Spleen (tissue), 11 donors: Measurements from ENCODE around the gene TRMT2A. TPM values are rescaled to one million over a fixed set of nuclear protein-coding genes. Genes with fewer than 3 reads are reported as not detected.
A peak's percentile ranks its signal among the peaks of the same experiment; 100 is the strongest.

Source experiments
- DNase-seq: peaks from one replicate; pipeline ENCODE4 v3.0.0-alpha.2; 2020
- H3K27ac ChIP-seq, 8 donors: fragments of 200-600 bp; sonication (generic) in 7 of 8; 1 replicate in 4 of 8; 2 replicates in 4 of 8; pipeline versions ENCODE4 v1.5.0 to v1.8.0; 2016 to 2021; ENCODE audit warnings: inconsistent platforms in 4 of 8, mild to moderate bottlenecking in 4 of 8, moderate library complexity in 1 of 8
- H3K27me3 ChIP-seq, 7 donors: fragments of 200-600 bp; sonication (generic) in 6 of 7; replicated peaks in 1 of 7; 1 replicate in 4 of 7; 2 replicates in 3 of 7; pipeline versions ENCODE4 v1.5.0 to v1.8.0; 2016 to 2021; ENCODE audit warnings: inconsistent platforms in 3 of 7, mild to moderate bottlenecking in 1 of 7
- H3K36me3 ChIP-seq, 6 donors: fragments of 200-600 bp; sonication (generic) in 5 of 6; 1 replicate in 4 of 6; 2 replicates in 2 of 6; pipeline versions ENCODE4 v1.5.0 to v1.8.0; 2016 to 2021; ENCODE audit warnings: inconsistent platforms in 2 of 6
- H3K4me1 ChIP-seq, 6 donors: fragments of 200-600 bp; sonication (generic) in 5 of 6; 1 replicate in 3 of 6; 2 replicates in 3 of 6; pipeline versions ENCODE4 v1.5.0 to v1.8.0; 2016 to 2021; ENCODE audit warnings: inconsistent platforms in 3 of 6
- H3K4me3 ChIP-seq, 8 donors: fragments of 200-600 bp; sonication (generic) in 7 of 8; 1 replicate in 4 of 8; 2 replicates in 4 of 8; pipeline versions ENCODE4 v1.5.0 to v1.8.0; 2016 to 2021; ENCODE audit warnings: inconsistent platforms in 4 of 8, mild to moderate bottlenecking in 4 of 8, moderate library complexity in 2 of 8
- H3K9me3 ChIP-seq, 8 donors: fragments of 200-600 bp; sonication (generic) in 7 of 8; 1 replicate in 4 of 8; 2 replicates in 4 of 8; pipeline versions ENCODE4 v1.5.0 to v1.8.0; 2016 to 2021; ENCODE audit warnings: inconsistent platforms in 4 of 8
- POLR2A ChIP-seq, 3 donors: fragments of 450-650 bp; IDR thresholded peaks; one replicate each; pipeline ENCODE4 v1.5.1; 2017; ENCODE audit warnings: antibody characterized with exemption in 3 of 3, mild to moderate bottlenecking in 1 of 3
- POLR2AphosphoS5 ChIP-seq, 3 donors: sonication (generic); formaldehyde crosslinking; IDR thresholded peaks; one replicate each; pipeline ENCODE4 v1.5.1; 2017; ENCODE audit warnings: antibody characterized with exemption in 3 of 3
- WGBS, 5 donors: extraction: QIAGEN DNeasy Blood & Tissue Kit in 3 of 5; methylation state at CpG; one replicate each; pipeline versions ENCODE4 v1.1.5 to v1.1.7; 2013 to 2018; 5-methylcytosine and 5-hydroxymethylcytosine counted together
- intact Hi-C: fragments of 100-400 bp; cut with DNase I; formaldehyde crosslinking; loops from one replicate; pipeline ENCODE4 v1.15.0; 2023; ENCODE audit warnings: low total_unique reads
- polyA plus RNA-seq, 3 donors: library from polyadenylated mRNA; stranded (reverse); fragments of 200-250 nt; gene quantifications; one replicate each; pipeline ENCODE4 v1.2.1, GENCODE V29; 2013
- total RNA-seq, 7 donors: library from RNA; depleted of rRNA in 3 of 7; stranded (reverse); fragments of >200 nt in 3 of 7; fragmentation: NEBNext Ultra II Directional in 4 of 7; extraction: Animal tissue kit (Norgen Biotek cat#: 25700) in 4 of 7; gene quantifications; one replicate each; pipeline versions ENCODE4 v1.1.0 to v1.2.1, GENCODE V29; 2016 to 2021
- TF ChIP-seq, protein P1 (sequence below), 11 experiments: fragments of 200-600 bp in 7 of 11; fragments of 450-650 bp in 4 of 11; sonication (generic) in 4 of 11; IDR thresholded peaks in 8 of 11; conservative IDR thresholded peaks in 3 of 11; 1 replicate in 7 of 11; 2 replicates in 4 of 11; pipeline versions ENCODE4 v1.4.0 to v1.8.0; 2016 to 2021; ENCODE audit warnings: antibody characterized with exemption in 11 of 11, inconsistent platforms in 4 of 11, mild to moderate bottlenecking in 1 of 11
- donor health status: healthy with polysubstance abuse.
- donor health status: DM: no; HTN: no; CAD: no; lungs with moderate emphysema.
- donor health status: DM: no; HTN: no; CAD: no.
- donor health status: Bipolar disorder and iron deficiency.
- donor health status: healthy.
- donor health status: DM: no; HTN: no; CAD: no.
- donor health status: DM: yes; HTN: yes; CAD: no.

TRMT2A gene
- total and polyA plus RNA-seq, 10 donors: 70.4 to 142 (median 79.5) TPM

DNA sequence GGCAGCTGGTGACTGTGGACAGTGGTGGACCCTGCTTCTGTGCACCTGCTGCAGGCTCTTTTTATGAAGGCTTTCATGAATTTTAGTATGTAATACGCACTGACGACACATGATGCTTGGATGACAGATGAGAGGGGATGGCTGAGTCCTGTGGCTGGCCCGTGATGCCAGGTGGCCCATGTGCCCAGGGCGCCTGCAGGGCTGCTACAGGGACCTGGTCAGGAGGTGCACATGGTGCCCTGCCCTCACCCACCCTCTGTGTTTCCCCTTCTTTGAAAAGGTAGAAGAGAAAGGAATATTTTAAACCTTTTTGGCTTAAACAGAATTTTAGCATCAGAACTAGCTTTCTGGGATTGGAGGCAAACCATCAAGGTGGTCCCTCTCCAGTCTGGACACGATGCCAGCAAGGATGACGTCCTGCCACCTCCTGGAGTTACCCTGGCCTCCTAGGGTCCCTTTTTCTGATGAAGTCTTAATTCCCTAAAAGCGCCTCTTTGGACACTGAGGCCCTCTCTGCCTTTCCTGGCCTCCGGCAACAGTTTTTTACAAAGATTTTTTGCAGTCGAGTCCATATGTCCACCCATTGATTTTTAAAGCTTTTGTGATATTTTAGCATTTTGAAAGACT is 6.6 kb downstream of the TRMT2A start:
- TF ChIP-seq, protein P1, sequence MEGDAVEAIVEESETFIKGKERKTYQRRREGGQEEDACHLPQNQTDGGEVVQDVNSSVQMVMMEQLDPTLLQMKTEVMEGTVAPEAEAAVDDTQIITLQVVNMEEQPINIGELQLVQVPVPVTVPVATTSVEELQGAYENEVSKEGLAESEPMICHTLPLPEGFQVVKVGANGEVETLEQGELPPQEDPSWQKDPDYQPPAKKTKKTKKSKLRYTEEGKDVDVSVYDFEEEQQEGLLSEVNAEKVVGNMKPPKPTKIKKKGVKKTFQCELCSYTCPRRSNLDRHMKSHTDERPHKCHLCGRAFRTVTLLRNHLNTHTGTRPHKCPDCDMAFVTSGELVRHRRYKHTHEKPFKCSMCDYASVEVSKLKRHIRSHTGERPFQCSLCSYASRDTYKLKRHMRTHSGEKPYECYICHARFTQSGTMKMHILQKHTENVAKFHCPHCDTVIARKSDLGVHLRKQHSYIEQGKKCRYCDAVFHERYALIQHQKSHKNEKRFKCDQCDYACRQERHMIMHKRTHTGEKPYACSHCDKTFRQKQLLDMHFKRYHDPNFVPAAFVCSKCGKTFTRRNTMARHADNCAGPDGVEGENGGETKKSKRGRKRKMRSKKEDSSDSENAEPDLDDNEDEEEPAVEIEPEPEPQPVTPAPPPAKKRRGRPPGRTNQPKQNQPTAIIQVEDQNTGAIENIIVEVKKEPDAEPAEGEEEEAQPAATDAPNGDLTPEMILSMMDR (IDR thresholded peaks at IDR 0.05 in 8 of 11, conservative IDR thresholded peaks at IDR 0.05 in 3 of 11): no peak
- TF ChIP-seq POLR2A (IDR thresholded peaks at IDR 0.05) (no peak), POLR2AphosphoS5 (IDR thresholded peaks at IDR 0.05) (no peak)
- peak; percentile 69 for DNase-seq
- intact Hi-C loops: no loop called here
- Histone ChIP-seq H3K4me1 (peaks cover 7 to 47% (median 42%) of the 10 kb centered on the region in 6 donors), H3K27ac (peak overlapping the region in 3 of 8 donors; percentile 48 to 93 (median 54)), H3K36me3 (peaks cover 5 to 100% (median 95%) of the 10 kb centered on the region in 6 donors), H3K27me3 (no peaks in the 10 kb centered on the region), H3K4me3 (no peak overlapping the region), H3K9me3 (no peaks in the 10 kb centered on the region)
- WGBS, 5 donors: 86 to 94% (median 92%) methylated on average over 7 to 9 of the region's 9 CpGs

DNA sequence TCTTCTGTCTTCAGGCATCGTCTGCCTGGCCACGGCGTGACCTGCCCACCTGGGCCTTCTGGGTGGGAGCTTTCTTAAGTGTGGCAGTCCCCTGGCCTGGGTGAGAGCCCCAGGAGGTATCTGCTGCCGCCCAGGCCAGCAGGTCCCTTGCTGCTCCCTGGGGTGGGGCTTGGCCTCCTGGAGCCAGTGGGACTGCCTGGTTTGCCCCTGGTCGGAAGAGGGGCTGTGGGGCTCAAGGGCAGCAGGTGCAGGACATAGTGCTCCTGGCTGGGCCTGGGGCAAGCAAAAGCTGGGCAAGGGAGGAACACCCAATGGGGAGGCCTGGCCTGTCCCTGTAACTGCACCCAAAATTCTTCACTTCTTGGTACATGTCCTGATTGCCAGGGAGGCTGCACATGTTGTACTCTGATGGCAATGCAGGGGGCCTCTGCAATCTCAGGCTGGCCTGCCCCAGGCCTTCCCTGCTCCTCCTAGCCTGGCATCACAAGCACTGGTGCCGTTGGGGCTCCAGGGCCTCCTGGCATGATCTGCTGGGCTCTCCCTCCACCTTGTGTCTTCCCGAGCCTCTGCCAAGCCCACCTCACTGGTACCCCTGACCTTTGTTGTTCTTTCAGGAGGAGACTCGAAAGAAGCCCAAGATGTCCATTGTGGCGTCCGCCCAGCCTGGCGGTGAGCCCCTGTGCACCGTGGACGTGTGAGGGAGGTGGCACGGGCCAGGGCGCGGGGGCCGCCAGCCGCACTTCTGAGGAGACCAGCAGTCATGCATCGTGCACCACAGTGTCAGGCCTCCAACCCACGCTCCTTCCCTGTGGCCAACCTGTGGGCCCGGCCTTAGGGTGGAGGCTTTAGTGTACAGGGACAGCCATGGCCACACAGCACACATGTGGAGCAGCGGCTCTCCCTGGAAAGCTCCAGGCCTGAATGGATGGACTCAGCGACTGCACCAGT is 7.3 kb downstream of the TRMT2A start:
- H3K36me3 ChIP-seq: peaks cover 5 to 100% (median 97%) of the 10 kb centered on the region in 6 donors
- DNase-seq: peak; percentile 70
- 84 to 93% (median 87%) methylated on average over 14 to 23 of the region's 23 CpGs for WGBS, 5 donors

DNA sequence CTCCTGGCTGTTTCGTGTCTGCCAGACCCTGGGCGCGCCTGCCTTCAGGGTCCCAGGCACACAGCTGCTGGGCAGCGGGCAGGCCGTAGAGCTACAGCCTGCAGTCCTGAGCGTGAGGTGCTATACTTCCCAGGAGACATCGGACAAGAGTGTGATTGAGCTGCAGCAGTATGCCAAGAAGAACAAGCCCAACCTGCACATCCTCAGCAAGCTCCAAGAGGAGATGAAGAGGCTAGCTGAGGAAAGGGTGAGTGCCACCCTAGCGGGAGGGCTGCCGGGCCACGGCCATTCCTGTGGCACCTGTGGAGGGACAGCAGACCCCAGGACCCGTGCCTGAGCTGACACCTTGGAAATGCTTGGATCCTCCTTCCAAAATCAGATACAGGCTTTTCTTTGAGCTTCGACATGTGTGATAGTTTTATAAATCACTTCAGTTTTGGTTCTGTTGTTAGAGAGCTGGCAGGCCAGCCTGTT is 8.2 kb downstream of the TRMT2A start:
- peak; percentile 64 for DNase-seq
- Histone ChIP-seq H3K27me3 (no peaks in the 10 kb centered on the region), H3K9me3 (no peaks in the 10 kb centered on the region), H3K4me1 (peaks cover 6 to 30% (median 27%) of the 10 kb centered on the region in 6 donors), H3K4me3 (no peak overlapping the region), H3K36me3 (peaks cover 5 to 100% (median 94%) of the 10 kb centered on the region in 6 donors), H3K27ac (no peak overlapping the region)
- intact Hi-C loops: no loop called here
- TF ChIP-seq POLR2AphosphoS5 (IDR thresholded peaks at IDR 0.05) (peak in 1 of 3 donors; percentile 72), POLR2A (IDR thresholded peaks at IDR 0.05) (no peak)
- TF ChIP-seq, protein P1 (IDR thresholded peaks at IDR 0.05 in 8 of 11, conservative IDR thresholded peaks at IDR 0.05 in 3 of 11): no peak
- 82 to 95% (median 88%) methylated on average over 11 to 12 of the region's 12 CpGs for WGBS, 5 donors

More for the DNA sequence above, 7.3 kb downstream of the TRMT2A start:
- intact Hi-C loops: no loop called here
- TF ChIP-seq POLR2AphosphoS5 (IDR thresholded peaks at IDR 0.05): peak; percentile 10 to 70 (median 40)
- TF ChIP-seq, protein P1 (IDR thresholded peaks at IDR 0.05 in 8 of 11, conservative IDR thresholded peaks at IDR 0.05 in 3 of 11): no peak
- H3K4me1 ChIP-seq: peaks cover 6 to 39% (median 34%) of the 10 kb centered on the region in 6 donors
- H3K27ac ChIP-seq: no peak overlapping the region
- H3K4me3 ChIP-seq: no peak overlapping the region
- H3K27me3 ChIP-seq: no peaks in the 10 kb centered on the region
- H3K9me3 ChIP-seq: no peaks in the 10 kb centered on the region
